HG02970 (cell line): Measurements from ENCODE around the gene NFIX.

Source experiments
- ATAC-seq: cut with Tn5 transposase; IDR thresholded peaks from one replicate; pipeline ENCODE4 v1.9.1; 2021; ENCODE audit warnings: mild to moderate bottlenecking, moderate library complexity, moderate number of reproducible peaks; ENCODE audit not compliant: unreplicated experiment, low FRiP score

The NFIX gene

DNA sequence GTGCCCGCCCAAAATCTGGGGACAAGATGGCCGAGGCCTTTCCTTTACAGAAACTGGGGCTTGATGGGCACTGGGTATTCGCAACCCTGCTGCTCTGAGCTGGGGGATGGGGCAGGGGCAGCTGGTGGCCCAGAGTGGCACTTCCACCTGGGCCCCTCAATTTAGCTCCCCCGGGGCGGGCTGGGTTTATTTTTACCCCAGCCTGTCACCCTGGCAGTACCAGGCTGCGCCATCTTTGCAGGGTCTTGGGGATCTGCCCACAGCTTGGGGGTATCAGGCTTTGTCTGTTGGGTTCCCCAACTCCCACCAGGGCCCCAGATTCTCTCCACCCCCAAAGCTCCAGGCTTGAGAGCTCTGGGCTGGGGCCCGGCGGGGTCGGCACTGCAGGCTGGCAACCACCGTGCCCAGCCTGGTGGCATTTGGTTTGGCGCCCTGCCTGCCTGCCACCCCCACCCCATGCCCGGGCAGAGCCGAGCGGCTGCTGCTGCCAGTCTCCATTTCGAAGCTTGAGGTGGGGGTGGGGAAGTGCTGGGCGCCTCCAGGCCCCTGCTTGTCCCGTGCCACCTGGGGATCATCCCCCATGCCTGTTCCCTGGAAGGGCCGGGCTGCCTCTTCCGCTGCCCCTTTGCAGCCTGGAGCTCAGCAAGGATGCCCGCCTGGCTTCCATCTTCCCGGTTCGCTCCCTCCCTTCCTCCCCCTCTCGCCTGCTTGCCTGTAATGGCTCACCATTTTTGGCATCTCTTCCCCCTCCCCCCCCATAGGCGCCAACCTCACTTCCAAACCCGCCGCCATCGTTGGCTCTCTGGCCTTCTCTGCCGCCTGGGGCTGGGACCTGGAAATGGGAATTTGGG is 11.4 kb downstream of the NFIX start:
- ATAC-seq: no peak

DNA sequence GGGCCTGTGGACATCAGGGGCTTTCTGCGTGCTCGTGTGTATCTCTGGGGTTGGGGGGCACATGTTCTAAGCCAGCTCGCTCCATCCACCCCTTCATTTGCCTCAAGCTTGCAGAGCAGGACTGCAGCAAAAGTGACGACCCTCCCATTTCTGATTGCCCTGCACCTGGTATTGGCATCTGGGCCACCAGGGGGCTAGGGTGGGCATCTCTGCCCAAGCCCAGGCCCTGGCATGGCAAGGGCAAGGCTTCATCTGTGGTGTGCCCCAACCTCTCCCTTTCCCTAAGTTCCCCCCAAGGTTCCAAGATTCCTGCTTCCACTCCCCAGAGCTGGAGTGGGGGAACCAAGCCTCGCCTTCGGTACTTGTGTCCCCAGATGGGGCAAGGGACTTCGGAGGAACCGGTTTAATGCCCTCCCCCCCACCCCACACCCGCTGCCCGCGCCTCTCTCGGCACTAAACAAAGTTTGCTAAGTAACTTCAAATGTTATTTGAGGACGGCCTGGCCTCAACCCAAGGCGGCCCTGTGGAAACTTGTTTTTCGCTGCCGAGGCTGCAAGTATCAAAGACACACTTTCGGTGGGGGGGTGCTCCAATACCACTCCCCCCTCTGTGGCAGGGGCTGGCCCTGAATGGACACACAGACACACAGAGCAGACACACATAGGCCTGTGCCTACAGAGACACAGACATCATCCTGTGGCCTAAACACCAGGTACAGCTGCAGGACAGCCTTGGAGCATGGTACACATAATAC is 12.2 kb downstream of the NFIX start:
- ATAC-seq: no peak

DNA sequence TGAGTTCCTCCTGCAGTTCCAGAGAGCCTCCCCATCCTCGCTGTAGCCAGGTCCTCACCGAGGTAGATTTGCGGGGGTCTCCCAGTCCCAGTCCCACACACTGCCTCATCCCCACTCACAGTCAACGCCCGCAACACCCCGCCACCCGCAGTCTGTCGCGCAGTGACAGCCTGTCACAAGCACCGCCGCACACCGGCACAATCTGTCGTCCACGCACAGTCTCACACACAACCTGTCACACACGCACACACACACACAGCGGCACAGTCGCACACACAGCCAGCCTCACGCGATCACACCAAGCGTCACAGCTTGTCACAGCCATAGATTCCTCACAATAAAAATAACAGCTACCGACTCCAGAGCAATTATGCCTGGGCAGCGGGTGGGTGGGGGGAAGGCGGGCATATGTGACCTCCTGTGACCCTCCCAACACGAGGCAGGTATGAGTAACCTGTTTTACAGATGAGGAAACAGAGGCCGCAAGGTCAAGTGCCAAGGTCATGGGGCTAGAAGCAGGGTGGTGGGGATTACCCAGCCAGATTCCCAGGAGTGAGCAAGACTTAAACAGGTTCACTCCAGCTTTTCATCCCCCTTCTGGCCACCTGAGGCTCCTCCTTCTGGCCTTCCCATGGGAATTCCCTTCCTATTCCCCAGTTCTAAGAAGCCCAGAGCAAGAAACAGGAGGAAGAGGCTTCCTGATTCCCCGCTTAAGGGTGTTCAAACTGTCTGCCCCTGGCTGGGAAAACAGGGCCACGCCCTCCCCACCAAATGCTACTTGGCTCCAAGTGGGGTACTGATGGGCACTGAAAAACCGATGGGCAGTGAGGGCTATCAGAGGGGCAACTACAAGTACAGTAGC is 13.9 kb downstream of the NFIX start:
- no peak for ATAC-seq

DNA sequence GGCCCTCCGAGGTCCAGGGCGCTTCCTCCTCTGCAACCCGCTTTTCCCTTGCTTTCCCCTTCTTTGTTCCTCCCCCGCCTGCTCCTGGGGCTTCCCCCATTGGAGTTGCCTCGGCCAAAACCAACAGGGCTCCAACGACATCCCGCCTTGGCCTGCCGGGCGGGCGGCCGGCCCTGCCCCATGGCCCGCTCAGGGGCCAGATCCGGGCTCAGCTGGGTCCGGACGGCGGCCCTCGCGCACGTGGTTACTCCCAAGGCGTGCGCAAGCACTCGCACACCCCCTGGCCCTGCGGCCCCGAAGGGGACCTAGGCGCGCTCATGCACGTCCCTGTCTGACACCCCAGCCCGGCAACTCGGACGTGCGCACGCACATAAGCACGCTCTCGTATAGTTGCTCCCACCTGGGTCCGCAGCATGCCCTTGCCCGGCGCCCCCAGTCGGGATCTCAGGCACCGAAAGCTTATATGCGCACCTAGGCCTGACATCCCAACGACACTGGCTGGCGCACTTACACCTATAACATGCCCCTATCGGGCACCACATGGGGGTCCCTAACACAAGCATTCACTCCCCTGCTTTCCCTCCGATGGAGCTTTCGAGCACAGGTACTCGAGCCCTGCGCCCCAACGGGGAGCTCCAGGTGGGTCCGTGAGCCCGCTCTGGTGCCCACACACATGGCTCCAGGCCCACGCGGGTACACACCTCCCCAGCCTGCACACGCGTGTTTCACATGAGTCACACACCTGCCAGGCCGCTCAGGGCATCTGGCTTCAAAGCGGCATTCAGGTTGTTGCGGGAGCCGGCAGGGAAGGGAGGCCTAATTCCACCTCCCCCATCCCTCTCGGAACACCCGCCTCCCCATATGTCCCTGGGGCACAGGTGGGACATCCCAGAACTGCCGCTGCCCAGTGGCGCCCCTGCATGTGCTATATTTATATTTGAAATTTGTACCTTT is 15.0 kb downstream of the NFIX start:
- ATAC-seq: no peak

DNA sequence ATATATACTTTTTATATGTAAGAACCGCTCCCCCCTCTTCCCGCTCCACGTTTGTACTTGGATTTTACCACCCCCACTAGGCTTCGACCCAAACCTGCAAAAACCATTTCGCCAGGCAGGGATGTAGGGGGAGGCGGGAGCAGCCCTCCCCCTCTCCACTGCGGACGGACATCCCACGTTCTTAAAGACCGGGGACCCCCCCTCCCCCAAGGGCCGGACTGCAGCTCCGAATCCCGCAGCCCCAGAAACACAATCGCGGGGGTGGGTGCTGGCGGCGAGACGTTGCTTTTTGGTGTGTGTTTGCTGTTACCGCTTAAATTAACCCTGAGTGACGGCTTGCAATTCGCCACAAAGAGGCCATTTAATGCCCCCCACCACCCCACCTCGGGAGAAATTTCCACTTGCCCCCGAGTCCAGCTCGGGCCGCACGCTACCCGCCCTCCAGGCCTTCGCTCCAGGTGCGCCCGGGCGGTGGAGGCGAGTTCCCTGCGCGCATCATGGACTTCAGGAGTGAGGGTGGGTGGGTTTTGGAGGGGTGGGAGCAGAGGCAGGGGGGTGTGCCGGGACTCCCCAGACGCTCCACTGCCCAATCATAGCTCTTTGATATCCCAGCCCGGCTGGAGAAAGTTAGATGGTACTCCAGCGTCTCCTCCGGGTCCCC is 15.8 kb downstream of the NFIX start:
- ATAC-seq: no peak

DNA sequence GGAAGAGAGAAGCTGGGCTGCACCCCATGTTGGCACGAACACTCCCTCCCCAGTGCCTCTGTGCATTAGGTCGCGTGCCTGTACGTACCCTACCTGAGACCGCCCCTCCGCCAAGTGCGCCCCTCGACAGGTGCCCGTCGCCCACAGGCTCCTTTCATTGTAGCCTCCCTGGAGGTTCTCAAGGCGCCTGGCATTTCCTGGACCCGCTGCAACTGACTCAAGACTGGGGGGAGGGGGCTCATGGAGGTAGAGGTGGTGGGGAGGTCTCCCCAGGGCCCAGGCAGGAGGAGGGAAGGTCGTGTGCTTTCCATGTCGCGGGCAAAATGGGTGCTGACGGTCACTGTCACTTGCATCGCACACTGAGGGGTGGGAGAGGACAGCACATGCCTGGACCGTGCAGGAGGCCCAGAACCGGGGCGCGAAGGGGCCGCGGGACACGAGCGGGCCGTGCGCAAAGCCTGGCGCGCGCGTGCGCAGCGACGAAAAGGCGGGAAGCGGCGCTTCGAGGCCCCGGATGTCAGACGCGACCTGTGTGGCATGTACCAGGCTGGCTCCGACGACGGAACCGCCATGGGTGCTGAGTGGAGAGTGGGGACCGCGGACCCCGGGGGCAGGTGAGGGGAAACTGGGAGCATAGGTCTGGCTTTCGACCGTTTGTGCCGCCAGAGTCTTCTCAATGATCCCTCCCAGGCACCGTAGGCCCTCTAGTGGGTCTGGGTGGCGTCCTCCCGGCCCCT is 16.5 kb downstream of the NFIX start:
- no peak for ATAC-seq

DNA sequence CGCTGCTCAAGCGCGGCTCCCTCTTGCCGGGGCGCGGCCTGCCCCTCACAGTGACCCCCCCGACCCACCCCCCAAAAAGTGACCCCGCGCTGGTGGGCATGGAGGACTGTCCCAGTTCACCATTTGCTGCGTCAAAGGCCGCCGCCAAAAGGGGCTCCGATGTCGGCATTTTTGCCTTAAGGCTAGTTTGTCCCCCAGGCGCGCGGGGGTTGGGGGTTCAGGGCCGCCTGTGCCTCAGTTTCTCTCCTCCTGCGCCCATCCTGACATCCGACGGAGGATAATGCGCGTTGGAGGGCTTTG is 17.1 kb downstream of the NFIX start:
- ATAC-seq: no peak

DNA sequence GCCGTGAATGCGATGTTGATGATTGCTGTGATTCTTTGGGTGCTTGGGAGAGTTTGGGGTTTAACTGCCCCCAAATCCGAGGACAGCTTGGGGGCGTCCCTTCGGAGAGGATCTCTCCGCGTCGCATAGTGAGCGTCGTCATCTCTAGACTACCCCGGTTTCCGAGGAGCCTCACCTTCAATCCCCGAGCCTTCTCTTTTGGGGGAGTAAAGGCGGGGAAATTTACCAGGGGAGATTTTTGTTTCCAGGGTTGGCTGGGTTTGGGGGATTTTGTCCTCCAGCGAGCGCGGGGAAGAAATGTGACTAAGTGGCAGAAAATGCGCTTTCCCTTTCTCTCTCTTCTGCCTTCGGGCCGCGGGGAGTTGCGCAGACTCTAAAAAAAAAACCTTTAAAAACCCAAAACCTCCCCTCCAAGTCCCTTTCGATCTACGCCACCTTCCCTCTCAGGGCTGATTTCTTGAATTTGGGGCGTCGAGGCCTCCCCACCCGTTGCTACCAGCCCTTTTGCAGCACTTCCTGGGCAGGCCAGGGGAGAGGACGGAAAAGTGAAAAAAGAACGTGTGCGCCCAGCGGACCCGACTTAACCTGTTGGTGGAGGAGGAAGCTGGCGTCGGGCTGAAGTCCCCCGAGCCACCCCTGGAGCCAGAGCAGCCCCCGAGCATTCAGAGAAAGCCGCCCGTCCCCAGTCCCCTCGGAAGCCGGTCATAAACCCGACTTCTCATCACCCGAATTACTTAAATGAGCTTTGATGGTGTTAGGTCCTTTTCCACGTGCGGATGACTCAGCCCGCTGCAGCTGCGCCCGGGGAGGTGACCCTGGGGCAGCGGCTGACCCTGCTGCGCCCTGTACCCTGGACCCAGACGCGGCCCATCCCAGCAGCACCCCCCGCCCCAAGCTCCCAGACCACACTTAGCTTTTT is 17.7 kb downstream of the NFIX start:
- no peak for ATAC-seq

DNA sequence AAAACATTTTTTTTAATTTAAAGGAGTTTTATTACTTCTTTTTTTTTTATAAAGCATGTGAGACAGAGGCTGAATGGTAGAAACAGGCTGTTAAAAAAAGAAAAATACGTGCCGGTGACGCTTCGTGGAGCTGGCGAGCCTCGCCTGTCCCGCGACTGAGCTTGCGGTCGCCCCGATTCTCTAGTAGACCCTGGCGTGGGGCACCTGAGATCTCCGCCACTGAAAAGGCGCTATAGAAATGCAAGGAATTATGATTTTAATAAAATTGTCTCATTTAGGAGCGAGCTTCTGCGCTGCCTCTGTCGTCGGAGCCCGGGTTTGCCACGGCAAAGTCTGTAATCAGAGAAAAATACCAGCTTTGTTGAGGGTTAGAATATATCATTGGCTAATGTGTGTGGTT is 18.4 kb downstream of the NFIX start:
- no peak for ATAC-seq

DNA sequence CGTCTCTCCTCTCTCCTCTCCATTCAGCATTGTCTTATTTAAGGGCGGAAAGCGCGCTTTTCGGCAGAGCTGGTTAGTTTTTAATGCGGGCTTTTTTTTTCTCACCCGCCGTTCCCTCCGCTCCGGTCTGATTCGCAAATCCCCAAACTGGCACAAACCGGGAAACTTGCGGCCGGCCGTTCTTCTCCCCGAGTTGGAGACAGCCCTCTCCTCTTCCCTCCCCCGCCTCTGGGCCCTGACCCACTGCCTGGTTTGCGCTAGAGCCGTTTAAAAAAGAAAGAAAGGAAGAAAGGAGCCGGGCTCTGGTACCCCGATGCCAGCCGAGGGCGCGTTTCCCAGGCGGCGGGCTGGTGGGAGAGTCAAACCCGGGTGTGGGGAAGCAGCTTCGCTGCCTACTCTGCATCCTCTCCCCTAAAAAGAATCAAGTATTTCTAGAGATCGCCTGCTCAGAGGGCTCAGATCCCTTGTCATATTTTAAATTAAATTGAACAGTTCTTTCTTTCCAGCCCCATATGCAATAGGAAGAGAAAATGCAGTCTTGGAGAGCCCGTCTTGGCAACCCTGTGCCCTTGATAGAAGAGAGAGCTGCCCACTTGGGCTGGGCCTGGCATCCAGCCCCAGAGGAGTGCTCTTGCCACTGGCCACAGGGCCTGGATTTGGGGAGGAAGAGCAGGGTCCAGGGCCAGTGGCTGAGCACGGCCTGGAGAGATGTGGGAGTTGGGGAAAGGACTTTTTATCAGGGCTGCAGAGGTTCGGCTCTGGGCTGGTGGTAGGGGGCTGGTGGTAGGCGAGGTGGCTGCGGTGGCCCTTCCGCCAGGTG is 19.0 kb downstream of the NFIX start:
- no peak for ATAC-seq

DNA sequence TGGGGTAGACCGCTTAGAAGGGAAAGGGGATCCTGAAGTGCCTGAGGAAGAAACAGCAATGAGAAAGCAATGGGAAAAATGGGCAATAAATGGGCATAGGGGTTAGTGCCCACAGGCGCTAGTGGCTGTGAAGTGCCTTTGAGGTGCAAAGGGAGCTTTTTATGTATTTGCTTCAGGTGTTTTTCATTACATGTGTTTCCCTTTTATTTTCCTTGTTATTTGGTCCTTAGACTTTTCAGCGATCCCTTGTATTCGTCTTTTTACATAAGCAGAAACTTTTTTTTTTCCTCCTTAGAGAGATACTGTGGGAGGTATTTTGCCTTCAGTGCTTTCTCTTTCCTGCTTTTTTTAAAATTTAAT is 19.6 kb downstream of the NFIX start:
- ATAC-seq: no peak

DNA sequence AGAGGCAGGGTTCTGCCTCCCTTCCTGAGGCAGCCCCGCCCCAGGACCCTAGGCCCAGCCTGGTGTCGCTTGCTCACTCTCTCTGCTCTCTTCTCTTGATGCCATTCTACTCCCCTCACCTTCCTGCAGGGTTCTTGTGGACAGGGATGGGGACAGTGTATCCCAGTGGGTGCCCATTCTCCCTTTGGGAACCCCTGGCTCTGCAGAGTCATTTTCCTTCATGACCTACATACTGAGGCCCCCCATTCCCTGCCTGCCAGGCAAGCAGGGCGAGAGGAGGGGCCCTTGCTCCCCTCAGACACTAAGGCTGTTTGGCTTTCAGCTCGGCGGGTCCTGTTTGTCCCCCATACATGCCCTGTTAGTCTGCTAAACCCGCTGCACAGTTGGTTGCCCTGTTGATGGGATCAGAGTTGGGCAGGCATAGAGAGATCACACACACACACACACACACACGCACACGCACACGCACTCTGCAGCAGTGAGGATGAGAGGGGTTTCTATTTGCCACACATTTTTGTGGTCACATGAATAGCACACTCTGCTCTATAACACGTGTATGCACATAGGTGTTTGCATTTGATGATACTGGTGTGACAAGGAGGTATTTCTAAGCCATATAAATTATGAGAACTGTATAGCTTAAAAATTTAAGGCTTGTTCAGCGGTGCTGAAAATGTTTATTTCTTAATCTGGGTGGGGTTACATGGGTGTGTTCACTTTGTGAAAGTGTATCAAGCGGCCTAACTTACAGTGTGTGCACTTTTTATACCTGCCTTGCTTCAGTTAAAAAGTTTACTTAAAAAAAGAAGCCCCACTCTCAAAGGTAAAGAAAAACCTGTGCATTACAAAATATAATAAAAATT is 20.3 kb downstream of the NFIX start:
- ATAC-seq: no peak

DNA sequence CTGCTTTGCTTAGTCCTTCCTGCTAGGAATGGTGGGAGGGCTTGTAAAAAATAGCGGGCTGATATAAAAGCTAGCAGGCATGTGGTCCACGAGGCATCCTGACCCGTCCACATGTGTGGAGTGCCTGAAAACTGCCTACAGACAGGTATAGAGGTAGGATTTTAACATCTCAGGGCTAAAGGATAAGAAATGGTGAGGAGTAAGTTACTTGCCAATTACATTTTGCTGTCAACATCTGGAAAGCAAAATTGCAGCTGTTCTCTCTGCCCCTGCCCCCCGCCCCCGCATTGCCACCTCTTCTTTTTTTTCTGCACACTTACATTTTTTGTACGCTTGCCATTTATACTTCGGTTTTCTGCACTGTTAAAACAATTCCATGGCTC is 21.0 kb downstream of the NFIX start:
- ATAC-seq: no peak

DNA sequence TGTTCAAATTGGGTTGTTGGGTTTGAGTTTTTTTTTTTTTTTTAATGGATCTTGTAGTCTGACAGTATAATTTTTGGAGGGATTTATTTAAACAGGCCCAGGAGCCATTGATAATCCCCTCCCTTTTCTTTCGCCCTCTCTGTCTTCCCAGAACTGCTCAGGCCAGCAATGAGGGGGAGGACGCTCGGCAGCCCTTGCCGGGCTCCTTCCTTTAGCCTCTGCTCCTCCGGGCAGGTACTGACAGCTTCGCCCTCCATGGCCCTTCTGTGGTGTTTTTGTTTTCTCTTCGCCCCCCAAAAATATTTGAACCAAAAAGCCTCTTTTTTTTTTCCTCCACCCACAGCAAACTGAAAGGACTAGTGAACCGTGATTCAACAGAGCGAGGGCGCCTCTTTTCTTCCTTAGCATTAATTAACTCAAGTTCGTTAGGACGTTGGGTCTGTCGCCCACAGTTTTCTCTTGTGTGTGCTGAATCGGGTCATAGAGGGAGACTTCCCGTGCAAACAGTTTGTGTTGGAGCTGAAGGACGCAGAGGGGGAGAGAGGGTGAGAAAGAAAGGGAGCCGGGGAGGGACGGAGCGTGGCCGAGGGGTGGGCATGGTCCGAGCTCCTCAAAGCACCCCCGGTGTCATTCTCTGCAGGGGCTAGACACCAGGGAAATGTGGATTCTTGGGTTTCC is 21.5 kb downstream of the NFIX start:
- ATAC-seq: no peak

DNA sequence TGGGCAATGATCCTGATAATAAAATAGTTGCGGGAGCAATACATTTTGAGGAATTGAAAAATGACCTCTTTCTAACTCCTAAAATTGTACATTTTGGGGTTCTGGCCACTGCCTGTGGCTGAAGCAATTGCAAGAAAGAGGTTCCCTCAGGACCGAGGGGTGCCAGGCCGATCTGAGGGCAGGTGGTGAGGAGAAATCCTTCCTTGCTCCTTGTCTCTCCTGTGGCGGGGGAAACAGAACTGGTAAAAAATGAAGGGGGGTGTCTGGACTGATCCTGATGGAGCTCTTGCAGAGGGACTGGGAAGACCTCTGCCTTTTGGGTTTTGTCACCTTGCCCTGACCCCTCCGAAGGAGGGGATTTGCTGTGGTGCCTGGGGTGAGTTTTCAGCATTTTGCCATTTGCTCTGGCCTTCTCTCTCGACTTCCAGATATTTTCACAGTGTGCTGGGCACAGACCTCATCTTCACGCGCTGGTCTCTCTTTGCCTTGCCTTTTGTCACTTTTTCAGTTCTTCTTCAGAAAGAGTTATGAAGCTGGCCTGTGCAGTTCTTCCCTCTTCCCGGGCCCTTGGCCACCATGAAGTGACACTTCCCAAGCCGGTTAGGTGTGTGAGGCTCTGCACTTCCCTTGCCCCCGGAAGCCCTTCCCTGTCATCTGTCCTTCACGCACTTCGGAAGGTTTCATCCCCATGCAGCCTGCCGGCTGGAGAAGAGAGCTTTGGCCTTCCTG is 22.2 kb downstream of the NFIX start:
- ATAC-seq: no peak
